ENCODE results near the gene PIK3IP1.
"Not testable (repeated sequence)": the region's sequence is repeated elsewhere in the genome, so short reads cannot be mapped to it uniquely, and the experiment has no call there.

PIK3IP1 gene

DNA sequence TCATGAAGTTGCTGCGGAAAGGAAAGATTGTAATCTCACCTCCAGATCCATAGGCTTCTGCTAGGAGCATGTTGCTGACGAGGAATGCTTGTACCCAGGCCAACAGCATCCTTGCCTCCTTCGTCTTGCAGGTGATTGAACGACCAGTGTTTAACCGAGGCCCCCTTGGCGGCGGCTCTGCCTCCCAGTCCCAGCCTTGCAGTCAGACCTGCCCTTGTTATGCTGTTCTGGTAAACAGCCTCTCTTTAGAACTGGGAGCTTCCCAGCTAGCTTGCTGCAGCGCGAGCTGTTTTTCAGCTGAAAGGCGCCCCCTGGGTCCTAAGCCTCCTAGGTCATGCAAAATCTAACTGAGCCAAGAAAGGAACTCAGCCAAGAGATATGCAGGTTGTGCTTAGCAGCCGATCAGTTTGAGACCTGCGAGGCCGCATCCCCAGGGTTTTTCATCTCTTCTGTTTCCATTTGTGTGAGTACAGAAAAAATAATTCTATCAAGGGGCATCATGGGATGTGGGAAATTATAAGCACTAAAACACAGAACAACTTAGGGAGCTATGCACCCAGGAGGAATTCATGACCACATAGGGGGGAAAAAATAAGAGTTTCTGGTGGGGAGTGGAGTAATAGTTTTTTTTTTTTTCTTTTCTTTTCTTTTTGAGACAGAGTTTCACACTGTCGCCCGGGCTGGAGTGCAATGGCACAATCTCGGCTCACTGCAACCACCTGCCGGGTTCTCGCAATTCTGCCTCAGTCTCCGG is at the start of gene PIK3IP1:
PIK3IP1 (minus strand) TSS at position 253 of the 754 bp plus-strand sequence; CDS start at position 109, 144 bp downstream.
- peak; percentile 83 for DNase-seq (ENCODE audit: low spot score)

- DNase-seq (ENCODE audit: low spot score) = no peak
These were observed 49.2 kb upstream of the PIK3IP1 start for GRCh38 chr22:31341386-31342088.

- DNase-seq (ENCODE audit: low spot score) = no peak
These were observed 48.5 kb upstream of the PIK3IP1 start for GRCh38 chr22:31340765-31341247.

- DNase-seq (ENCODE audit: low spot score) = no peak
These were observed 48.1 kb upstream of the PIK3IP1 start for GRCh38 chr22:31340360-31340759.

- no peak for DNase-seq (ENCODE audit: low spot score)
These were observed 47.0 kb upstream of the PIK3IP1 start for GRCh38 chr22:31339148-31339832.

DNA sequence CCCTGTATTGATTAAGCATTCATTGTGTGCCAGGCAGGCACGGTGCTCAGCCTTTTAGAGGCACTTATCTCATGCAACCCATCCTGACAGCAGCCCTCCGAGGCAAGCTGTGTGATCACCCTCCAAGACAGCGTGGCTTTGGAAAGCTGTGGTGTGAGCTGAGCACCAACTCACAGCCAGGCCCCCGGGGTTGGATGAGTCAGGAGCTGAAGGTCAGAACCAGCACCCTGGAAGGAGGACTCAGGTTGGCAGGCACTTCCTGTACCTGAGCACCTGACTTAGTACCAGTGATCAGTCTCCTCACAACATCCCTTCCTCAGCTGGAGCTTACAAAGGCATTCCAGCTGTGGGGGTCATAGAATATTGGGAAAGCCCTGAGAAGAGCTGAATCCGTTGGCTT is 44.9 kb upstream of the PIK3IP1 start:
- DNase-seq (ENCODE audit: low spot score) = no peak

GRCh38 chr22:31334329-31334728 is 42.0 kb upstream of the PIK3IP1 start:
- no peak for DNase-seq (ENCODE audit: low spot score)

GRCh38 chr22:31333641-31334040 is 41.4 kb upstream of the PIK3IP1 start:
- DNase-seq (ENCODE audit: low spot score) = no peak

DNA sequence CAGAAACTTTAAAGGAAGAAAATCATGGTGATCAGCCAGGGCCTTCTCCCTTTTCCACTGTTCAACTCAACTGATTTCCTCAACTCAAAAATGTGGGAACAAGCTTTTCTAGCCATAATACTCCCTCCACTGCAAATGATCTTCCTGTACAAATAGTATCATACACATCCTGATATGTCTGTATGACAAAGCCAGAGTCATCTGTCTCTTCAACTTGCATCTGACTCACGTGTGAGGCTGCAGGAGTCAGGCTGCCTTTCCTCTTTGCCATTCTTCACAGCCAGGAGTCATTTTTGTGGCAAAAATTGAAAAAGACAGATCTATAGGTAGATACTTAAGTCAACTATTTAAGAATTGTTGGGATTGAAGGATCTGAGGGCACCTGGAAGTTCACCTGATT is 40.6 kb upstream of the PIK3IP1 start:
- no peak for DNase-seq (ENCODE audit: low spot score)

- no peak for DNase-seq (ENCODE audit: low spot score)
These were observed 39.7 kb upstream of the PIK3IP1 start for GRCh38 chr22:31332010-31332409.

- DNase-seq (ENCODE audit: low spot score) = no peak
These were observed 37.3 kb upstream of the PIK3IP1 start for GRCh38 chr22:31329453-31330215.

- no peak for DNase-seq (ENCODE audit: low spot score)
These were observed 36.7 kb upstream of the PIK3IP1 start for GRCh38 chr22:31329029-31329428.

- DNase-seq (ENCODE audit: low spot score) = no peak
These were observed 36.3 kb upstream of the PIK3IP1 start for GRCh38 chr22:31328544-31328960.

DNA sequence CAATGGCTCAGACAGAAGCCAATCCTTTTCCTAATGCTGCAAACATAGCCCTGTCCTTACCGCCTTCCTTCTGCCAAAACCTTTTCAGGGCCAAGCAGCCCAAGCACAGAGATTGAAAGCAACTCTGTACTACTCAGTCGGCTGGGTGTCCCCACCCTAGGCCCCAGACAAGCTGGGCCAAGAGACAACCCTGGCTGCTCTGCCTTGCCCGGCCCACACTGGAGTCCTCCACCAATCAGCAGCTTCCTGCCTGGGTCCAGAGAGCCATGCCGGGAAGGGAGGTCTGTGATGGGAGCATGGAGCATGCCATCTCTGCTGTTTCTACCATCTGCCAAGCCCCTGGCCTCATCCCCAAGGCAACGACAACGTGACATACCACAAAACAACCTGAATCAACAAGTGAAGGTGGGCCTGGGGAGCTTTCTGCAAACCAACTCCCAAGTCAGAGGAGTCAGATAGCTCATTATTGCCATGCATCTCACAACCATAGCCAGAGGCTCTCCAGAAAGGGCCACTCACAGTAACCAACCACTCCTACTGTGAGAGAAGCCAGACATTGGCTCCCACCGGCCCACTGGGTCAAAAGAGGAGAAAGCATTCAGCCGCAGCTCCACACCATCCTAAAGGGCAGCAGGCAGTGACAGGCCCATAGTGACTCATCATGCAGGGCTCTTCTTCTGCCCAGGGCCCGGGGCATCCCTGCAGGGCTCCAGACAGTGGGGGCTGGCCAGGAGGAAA is 35.7 kb upstream of the PIK3IP1 start:
- DNase-seq (ENCODE audit: low spot score) = no peak

DNA sequence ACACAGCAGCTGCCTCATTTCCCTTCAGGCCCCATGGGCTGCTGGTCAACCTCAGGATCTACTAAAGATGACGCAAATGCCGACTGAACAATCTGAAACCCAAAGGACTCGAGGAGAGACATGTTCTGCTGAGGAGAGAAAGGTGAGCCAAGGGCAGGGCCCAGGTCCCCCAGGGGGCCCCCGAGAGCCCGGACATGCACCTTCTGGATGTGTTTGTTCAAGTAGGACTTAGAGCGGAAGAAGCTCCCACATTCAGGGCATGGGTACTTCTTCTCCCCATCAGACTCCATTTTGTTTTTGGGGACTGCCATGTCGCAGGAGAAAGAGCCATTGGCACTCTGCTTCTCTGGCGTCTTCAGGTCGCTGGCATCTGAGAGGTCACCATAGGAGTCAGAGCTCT is 34.6 kb upstream of the PIK3IP1 start:
- DNase-seq (ENCODE audit: low spot score) = no peak

GRCh38 chr22:31323578-31324550 is 31.6 kb upstream of the PIK3IP1 start:
- no peak for DNase-seq (ENCODE audit: low spot score)

DNA sequence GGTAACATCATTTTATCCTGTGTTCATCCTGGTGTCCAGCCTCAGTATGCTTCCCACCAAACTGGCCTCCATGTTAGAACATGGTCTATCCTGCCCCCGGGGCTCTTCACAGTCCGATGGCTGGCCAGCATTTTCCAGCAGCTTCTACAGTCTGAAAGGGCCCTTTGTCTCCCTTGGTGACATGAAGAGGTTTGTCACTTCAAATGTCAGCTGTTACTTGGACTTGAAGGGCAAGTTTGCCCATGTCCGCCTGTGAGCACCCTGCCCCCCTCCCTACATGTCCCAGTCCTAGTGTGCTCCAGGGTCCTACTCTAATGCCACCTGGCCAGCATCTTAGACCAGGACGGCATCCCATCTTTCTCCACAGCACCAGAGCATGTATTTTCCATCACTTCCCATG is 29.1 kb upstream of the PIK3IP1 start:
- DNase-seq (ENCODE audit: low spot score) = no peak

DNA sequence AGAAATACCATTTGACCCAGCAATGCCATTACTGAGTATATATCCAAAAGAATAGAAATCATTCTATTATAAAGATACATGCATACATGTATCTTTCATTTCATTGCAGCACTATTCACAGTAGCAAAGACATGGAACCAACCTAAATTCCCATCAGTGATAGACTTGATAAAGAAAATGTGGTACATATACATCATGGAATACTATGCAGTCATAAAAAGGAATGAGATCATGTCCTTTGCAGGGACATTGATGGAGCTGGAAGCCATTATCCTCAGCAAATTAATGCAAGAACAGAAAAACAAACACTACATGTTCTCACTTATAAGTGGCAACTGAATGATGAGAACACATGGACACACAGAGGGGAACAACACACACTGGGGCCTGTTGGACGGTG is 21.9 kb upstream of the PIK3IP1 start:
- DNase-seq (ENCODE audit: low spot score) = not testable (repeated sequence)

DNA sequence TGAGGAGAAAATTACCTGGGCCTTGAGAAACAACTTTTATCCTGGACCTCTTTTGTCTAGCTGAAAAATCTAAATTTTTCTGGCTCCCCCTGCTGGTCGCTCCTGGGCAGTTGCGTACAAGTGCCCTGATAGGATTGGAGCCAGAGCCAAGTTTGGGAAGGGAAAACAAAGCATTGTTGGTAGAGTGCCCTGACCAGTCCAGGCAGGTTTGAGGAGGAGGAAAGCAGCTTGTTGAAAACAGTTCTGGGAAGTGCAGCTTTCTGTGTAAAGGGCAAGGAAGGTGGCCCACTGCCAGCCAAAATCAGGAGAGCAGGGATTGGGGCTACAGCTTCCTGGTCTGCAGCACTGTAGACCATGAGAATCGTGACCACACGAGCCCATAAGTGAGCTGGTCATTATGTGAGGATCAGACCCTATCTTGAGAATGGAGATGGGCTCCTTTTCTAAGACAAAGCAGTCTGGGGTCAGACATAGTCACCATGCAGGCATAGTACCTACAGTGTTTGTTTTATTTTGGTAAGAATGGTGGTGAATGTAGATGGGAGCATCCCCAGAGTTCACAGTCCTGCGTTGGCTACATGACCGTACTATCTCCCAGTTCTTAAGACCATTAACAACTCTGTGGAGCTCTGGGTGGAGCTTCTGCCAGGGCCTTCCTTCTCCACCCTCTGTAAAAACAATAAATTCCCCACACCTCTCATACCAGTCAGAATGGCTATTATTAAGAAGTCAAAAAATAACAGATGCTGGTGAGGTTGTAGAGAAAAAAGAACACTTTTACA is 21.3 kb upstream of the PIK3IP1 start:
- DNase-seq (ENCODE audit: low spot score) = peak; percentile 57

Data from hematopoietic multipotent progenitor cell treated with erythropoietin and hydrocortisone succinate and interleukin-3 and kit ligand, for 15 days (in vitro differentiated cells).